NCI-H1105 treated with DMSO at 0.1 percent for 48 hours (cell line): ENCODE results near the gene OR11G2.
"Not testable (repeated sequence)": the region's sequence is repeated elsewhere in the genome, so short reads cannot be mapped to it uniquely, and the experiment has no call there.

Source experiments
- DNase-seq: peaks from one replicate; lab custom pipeline; 2025; lab: John Stamatoyannopoulos, UW

Gene OR11G2

GRCh38 chr14:20228681-20229080 is 38.0 kb downstream of the OR11G2 start, which contains the start of gene OR11H7:
Gene OR11H7 (plus strand): TSS chr14:20228981.
- DNase-seq, result no peak

GRCh38 chr14:20235415-20235814 is 44.7 kb downstream of the OR11G2 start:
- not testable (repeated sequence) for DNase-seq

- DNase-seq, result peak; percentile 34
Observed at GRCh38 chr14:20247646-20248246, 57.0 kb downstream of the OR11G2 start.
